GM21381 (cell line): Measurements from ENCODE around the gene ITGB4.

Source experiments
- ATAC-seq: cut with Tn5 transposase; IDR thresholded peaks from one replicate; pipeline ENCODE4 v1.9.1; 2021; ENCODE audit warnings: mild to moderate bottlenecking, moderate library complexity; ENCODE audit not compliant: unreplicated experiment

ITGB4 gene

DNA sequence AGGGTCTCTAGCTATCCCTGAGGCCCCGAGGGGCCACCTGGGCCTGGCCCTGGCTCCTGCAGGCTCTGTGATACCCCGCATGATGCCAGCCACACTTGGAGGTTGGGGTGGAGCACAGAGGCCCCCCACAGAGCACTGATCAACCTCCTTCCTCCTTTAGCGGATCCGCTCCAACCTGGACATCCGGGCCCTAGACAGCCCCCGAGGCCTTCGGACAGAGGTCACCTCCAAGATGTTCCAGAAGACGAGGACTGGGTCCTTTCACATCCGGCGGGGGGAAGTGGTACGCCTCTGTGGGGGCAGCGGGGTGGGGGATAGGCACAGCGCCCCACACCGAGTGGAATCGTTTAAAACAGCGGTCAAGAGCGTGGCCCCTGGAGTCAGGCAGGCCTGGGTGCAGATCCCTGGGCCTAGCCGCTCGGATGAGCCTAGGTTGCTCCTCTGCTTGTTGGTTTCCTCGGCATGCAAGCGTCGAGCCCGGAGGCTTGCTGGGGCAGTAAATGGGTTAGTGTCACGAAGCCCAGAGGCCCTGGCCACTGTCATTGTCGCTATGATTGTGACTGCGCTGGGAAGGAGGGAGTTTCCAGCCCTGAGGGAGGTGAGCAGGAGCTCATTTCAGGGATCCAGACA, 9.9 kb downstream of the ITGB4 start:
- ATAC-seq = no peak

GRCh38 chr17:75731716-75732498, 10.6 kb downstream of the ITGB4 start:
- ATAC-seq = no peak

- ATAC-seq = no peak
Observed at GRCh38 chr17:75733471-75733870, 12.2 kb downstream of the ITGB4 start.

GRCh38 chr17:75734674-75735294, 13.5 kb downstream of the ITGB4 start:
- no peak for ATAC-seq

DNA sequence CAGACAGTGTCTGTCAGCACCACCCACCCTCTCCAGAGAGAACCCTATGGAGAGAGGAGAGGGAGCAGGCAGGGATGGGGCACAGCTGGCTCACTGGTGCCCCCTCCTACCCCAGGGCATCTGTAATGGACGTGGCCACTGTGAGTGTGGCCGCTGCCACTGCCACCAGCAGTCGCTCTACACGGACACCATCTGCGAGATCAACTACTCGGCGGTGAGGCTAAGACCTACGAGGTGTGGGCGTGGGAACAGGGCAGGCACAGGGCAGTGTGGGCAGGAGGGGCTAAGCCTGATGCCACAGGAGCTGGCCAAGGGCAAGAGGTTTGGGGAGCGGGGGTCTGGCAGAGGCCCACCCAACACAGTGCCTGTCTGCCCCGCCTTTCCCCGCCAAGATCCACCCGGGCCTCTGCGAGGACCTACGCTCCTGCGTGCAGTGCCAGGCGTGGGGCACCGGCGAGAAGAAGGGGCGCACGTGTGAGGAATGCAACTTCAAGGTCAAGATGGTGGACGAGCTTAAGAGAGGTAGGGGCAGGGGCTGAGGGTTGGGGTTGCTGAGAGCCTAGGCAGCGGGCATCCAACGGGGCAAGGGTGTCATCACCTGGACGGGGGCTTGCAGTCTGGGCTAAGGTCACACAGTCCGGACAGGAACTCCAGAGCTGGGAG, 15.0 kb downstream of the ITGB4 start:
- no peak for ATAC-seq

GRCh38 chr17:75737133-75737962, 16.1 kb downstream of the ITGB4 start:
- no peak for ATAC-seq

GRCh38 chr17:75738218-75738802, 17.1 kb downstream of the ITGB4 start:
- ATAC-seq = no peak

GRCh38 chr17:75739174-75739573, 17.9 kb downstream of the ITGB4 start:
- no peak for ATAC-seq

- ATAC-seq = no peak
Observed at GRCh38 chr17:75739801-75740200, 18.5 kb downstream of the ITGB4 start.

- ATAC-seq = no peak
Observed at GRCh38 chr17:75740215-75740614, 19.0 kb downstream of the ITGB4 start.

DNA sequence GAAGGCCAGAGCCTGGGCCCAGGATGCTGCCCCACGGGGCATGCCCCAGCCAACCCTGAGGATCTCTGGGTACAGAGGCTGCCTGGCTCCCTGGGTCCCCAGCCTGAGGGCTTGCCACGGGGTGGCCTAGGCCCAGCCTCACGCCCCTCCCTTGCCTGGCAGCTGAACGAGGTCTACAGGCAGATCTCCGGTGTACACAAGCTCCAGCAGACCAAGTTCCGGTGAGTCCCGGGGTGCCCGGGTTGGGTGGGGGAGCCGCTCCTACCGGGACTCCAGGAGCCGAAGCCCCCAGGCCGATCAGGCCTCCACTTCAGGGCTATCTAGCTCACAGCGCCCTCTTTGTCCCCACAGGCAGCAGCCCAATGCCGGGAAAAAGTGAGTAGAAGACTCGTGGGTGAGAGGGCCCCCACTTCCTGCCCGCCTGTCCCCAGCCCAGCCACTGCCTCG, 19.4 kb downstream of the ITGB4 start:
- ATAC-seq = no peak

DNA sequence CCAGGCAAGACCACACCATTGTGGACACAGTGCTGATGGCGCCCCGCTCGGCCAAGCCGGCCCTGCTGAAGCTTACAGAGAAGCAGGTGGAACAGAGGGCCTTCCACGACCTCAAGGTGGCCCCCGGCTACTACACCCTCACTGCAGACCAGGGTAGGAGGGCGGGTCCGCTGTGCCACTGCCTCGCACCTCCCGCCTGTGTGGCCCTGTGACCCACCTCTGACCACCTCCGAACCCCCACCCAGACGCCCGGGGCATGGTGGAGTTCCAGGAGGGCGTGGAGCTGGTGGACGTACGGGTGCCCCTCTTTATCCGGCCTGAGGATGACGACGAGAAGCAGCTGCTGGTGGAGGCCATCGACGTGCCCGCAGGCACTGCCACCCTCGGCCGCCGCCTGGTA, 21.1 kb downstream of the ITGB4 start:
- no peak for ATAC-seq

DNA sequence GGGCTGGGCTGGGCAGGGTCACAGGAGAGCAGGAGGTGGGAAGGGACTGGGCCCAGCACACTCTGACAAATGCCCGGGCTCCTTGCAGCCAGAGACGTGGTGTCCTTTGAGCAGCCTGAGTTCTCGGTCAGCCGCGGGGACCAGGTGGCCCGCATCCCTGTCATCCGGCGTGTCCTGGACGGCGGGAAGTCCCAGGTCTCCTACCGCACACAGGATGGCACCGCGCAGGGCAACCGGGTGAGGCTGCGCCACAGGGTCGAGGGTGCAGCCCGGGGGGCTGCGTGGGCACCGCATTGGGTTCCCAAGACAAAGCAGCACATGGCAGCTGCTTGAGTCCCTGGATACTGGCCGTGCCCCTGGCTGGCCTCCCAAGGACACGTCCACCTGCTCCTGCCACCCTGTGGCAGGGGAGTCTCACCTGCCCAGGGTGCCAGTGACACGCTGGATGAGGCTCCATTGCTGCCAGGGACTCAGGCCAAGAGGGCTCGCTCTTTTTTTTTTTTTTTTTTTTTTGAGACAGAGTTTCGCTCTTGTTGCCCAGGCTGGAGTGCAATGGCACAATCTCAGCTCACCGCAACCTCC, 22.5 kb downstream of the ITGB4 start:
- ATAC-seq = no peak

DNA sequence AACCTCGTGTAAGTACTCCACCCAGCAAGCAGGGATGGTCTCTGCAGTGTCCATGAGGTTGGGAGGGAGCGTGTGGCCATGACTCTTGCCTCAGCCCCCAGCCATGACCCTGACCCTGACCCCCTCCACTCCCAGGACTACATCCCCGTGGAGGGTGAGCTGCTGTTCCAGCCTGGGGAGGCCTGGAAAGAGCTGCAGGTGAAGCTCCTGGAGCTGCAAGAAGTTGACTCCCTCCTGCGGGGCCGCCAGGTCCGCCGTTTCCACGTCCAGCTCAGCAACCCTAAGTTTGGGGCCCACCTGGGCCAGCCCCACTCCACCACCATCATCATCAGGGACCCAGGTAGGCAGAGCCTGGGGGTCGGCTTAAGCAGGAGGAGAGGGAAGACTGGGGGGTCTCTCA, 27.4 kb downstream of the ITGB4 start:
- ATAC-seq = no peak

GRCh38 chr17:75749545-75750389, 28.5 kb downstream of the ITGB4 start:
- no peak for ATAC-seq

DNA sequence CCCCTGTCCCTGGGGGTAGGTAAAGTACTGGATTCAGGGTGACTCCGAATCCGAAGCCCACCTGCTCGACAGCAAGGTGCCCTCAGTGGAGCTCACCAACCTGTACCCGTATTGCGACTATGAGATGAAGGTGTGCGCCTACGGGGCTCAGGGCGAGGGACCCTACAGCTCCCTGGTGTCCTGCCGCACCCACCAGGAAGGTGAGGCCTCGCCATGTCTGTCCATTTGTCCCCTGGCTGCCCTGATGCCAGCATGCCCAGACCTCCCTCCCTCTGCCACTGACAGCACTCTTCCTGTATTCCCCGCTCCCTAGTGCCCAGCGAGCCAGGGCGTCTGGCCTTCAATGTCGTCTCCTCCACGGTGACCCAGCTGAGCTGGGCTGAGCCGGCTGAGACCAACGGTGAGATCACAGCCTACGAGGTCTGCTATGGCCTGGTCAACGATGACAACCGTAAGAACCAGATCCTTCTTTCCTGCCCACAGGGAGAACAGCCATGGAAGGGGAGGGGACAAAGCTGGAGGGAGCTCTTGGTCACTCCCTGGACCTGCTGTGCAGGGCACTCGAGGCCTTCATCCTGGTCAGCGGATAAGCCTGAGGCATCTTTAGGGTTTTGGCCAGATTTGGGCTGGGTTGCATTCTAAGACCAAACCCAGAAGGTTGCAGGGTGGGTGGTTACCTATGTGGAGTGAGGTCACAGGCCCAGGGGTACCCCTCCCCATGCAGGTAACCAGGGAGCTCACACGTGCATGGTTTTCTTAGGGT, 29.6 kb downstream of the ITGB4 start:
- no peak for ATAC-seq

DNA sequence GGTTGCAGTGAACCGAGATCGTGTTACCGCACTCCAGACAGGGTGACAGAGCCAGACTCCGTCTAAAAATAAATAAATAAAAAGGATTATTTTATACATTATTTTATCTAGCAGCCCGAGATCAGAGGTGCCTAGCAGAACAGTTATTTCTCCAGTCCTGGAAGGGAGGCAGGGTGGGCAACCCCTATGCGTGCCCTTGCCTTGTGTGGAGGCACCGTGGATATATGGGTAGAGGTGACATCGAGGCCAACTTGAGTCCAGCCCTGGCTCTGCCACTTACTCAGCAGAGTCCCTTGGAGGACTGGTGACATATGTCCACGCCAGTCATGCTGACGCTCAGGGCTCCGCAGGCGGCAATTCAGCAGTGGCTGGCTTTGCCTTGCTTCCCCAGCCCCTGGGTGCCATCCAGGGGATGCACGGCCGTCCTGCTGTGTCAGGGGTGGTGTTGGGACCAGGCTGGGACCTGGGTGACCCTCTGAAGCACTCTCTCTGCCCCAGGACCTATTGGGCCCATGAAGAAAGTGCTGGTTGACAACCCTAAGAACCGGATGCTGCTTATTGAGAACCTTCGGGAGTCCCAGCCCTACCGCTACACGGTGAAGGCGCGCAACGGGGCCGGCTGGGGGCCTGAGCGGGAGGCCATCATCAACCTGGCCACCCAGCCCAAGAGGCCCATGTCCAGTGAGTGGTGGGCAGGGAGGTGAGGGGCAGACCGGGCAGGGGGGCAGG, 30.6 kb downstream of the ITGB4 start:
- no peak for ATAC-seq

- no peak for ATAC-seq
Observed at GRCh38 chr17:75752405-75752709, 31.1 kb downstream of the ITGB4 start.
